ENCODE measurements around the gene C11orf97. TPM values are rescaled to one million over a fixed set of nuclear protein-coding genes. Genes with fewer than 3 reads are reported as not detected.

C11orf97 gene
- total and polyA plus RNA-seq, 2 donors (not counting 1 experiment from before 2014, with no cell fraction given), result not detected

GRCh38 chr11:94494126-94494680 lies 18.1 kb upstream of the C11orf97 start:
- H3K4me1 Mint-ChIP-seq, result peaks cover 32% of the 10 kb centered on the region
- no peak for TF ChIP-seq CTCF (IDR thresholded peaks at IDR 0.05)
- no peak for TF ChIP-seq EZH2 (IDR thresholded peaks at IDR 0.05; ENCODE audit: borderline replicate concordance, insufficient read depth, low read depth, low read length, poor library complexity, severe bottlenecking)
- no peaks in the 10 kb centered on the region for H3K27me3 ChIP-seq (replicated peaks in 1 of 4; ENCODE audit: control extremely low read depth in 1 of 4, control insufficient read depth in 3 of 4, insufficient read depth in 4 of 4, low read length in 3 of 4)
- no peaks in the 10 kb centered on the region for H3K27me3 Mint-ChIP-seq
- WGBS (ENCODE audit: insufficient coverage), result 1% methylated on average over 11 of the region's 19 CpGs
- H4K20me1 ChIP-seq (ENCODE audit: control insufficient read depth, insufficient read depth, low read length, poor library complexity, severe bottlenecking), result no peaks in the 10 kb centered on the region
- peaks cover 4 to 27% of the 10 kb centered on the region in 2 experiments for H3K36me3 ChIP-seq (replicated peaks in 1 of 2; ENCODE audit: control extremely low read depth in 1 of 2, control insufficient read depth in 1 of 2, extremely low read depth in 1 of 2, insufficient read depth in 2 of 2, low read length in 1 of 2)
- DNase-seq, result no peak
- H3K9ac ChIP-seq (ENCODE audit: low read length), result peak overlapping the region; percentile 95
- H2AFZ ChIP-seq (ENCODE audit: insufficient read depth, low read depth, low read length, poor library complexity, severe bottlenecking), result peak overlapping the region; percentile 95
- no peaks in the 10 kb centered on the region for H3K9me3 ChIP-seq (ENCODE audit: control extremely low read depth in 1 of 3, control insufficient read depth in 2 of 3, insufficient read depth in 1 of 3, low read length in 2 of 3)
- H3K27ac ChIP-seq (ENCODE audit: low read length in 2 of 2), result peak overlapping the region; percentile 85 to 92
- H3K9me3 Mint-ChIP-seq (ENCODE audit: insufficient read depth), result no peaks in the 10 kb centered on the region
- ChIA-PET POLR2A (interaction anchor here (0.6 kb wide), 1 partner anchor 1295 kb away, joined by 3 read pairs; the partner anchor contains the start of gene FAM76B), CTCF (interaction anchor here (0.6 to 1.5 kb wide), 2 partner anchors 9 to 11 kb away, joined by 3 to 10 read pairs; no protein-coding TSS in a partner anchor)
- peaks cover 13 to 26% of the 10 kb centered on the region in 2 donors for H3K4me1 ChIP-seq (ENCODE audit: control insufficient read depth in 2 of 2, insufficient read depth in 2 of 2, low read length in 2 of 2)
- H3K4me3 ChIP-seq (ENCODE audit: control extremely low read depth in 1 of 5, extremely low read depth in 1 of 5, insufficient read depth in 1 of 5, low read depth in 2 of 5, low read length in 4 of 5), result peak overlapping the region; percentile 73 to 99 (median 95)
- peak; percentile 52 for ATAC-seq (ENCODE audit: low read depth)
- intact Hi-C loops (cut with micrococcal nuclease), result loop anchor here (2.0 to 5.0 kb wide), 2 partner anchors 832 to 1895 kb away; partner anchors contain the start of genes CCDC82 and CEP295
- peak overlapping the region; percentile 95 for H3K4me3 Mint-ChIP-seq
- peak overlapping the region; percentile 96 for H3K4me2 ChIP-seq (replicated peaks; ENCODE audit: low read depth, low read length, poor library complexity, severe bottlenecking)
- peaks cover 41% of the 10 kb centered on the region for H3K79me2 ChIP-seq (ENCODE audit: control insufficient read depth, insufficient read depth, low read length)
- H3K27ac Mint-ChIP-seq, result peak overlapping the region; percentile 94

- no peak overlapping the region for H3K27ac ChIP-seq (ENCODE audit: low read length in 2 of 2)
- H3K9ac ChIP-seq (ENCODE audit: low read length), result no peak overlapping the region
- Mint-ChIP-seq H3K4me1 (peaks cover 6% of the 10 kb centered on the region), H3K27me3 (no peaks in the 10 kb centered on the region), H3K9me3 (ENCODE audit: insufficient read depth) (no peaks in the 10 kb centered on the region), H3K27ac (no peak overlapping the region), H3K4me3 (no peak overlapping the region)
- intact Hi-C loops (cut with micrococcal nuclease), result loop anchor here (10.0 kb wide), 1 partner anchor 1555 kb away; no protein-coding TSS in a partner anchor
- H3K4me1 ChIP-seq (ENCODE audit: control insufficient read depth in 2 of 2, insufficient read depth in 2 of 2, low read length in 2 of 2), result peaks cover 0 to 6% of the 10 kb centered on the region in 2 donors
- H2AFZ ChIP-seq (ENCODE audit: insufficient read depth, low read depth, low read length, poor library complexity, severe bottlenecking), result no peak overlapping the region
- no peak overlapping the region for H3K4me2 ChIP-seq (replicated peaks; ENCODE audit: low read depth, low read length, poor library complexity, severe bottlenecking)
- no peak for DNase-seq
- no peaks in the 10 kb centered on the region for H4K20me1 ChIP-seq (ENCODE audit: control insufficient read depth, insufficient read depth, low read length, poor library complexity, severe bottlenecking)
- no peaks in the 10 kb centered on the region for H3K9me3 ChIP-seq (ENCODE audit: control extremely low read depth in 1 of 3, control insufficient read depth in 2 of 3, insufficient read depth in 1 of 3, low read length in 2 of 3)
- no peaks in the 10 kb centered on the region for H3K79me2 ChIP-seq (ENCODE audit: control insufficient read depth, insufficient read depth, low read length)
- ATAC-seq (ENCODE audit: low read depth), result no peak
- ChIA-PET CTCF (no interaction called here), POLR2A (no interaction called here)
- no peaks in the 10 kb centered on the region for H3K27me3 ChIP-seq (replicated peaks in 1 of 4; ENCODE audit: control extremely low read depth in 1 of 4, control insufficient read depth in 3 of 4, insufficient read depth in 4 of 4, low read length in 3 of 4)
- H3K36me3 ChIP-seq (replicated peaks in 1 of 2; ENCODE audit: control extremely low read depth in 1 of 2, control insufficient read depth in 1 of 2, extremely low read depth in 1 of 2, insufficient read depth in 2 of 2, low read length in 1 of 2), result peaks cover 3 to 38% of the 10 kb centered on the region in 2 experiments
- WGBS (ENCODE audit: insufficient coverage), result no CpG with 5 or more reads among the region's 2 CpGs
- no peak for TF ChIP-seq CTCF (IDR thresholded peaks at IDR 0.05)
- TF ChIP-seq EZH2 (IDR thresholded peaks at IDR 0.05; ENCODE audit: borderline replicate concordance, insufficient read depth, low read depth, low read length, poor library complexity, severe bottlenecking), result no peak
- H3K4me3 ChIP-seq (ENCODE audit: control extremely low read depth in 1 of 5, extremely low read depth in 1 of 5, insufficient read depth in 1 of 5, low read depth in 2 of 5, low read length in 4 of 5), result no peak overlapping the region
Observed at GRCh38 chr11:94500181-94500580, 12.1 kb upstream of the C11orf97 start.
